ENCODE results near the gene XCR1.
"Not testable (repeated sequence)": the region's sequence is repeated elsewhere in the genome, so short reads cannot be mapped to it uniquely, and the experiment has no call there.

The XCR1 gene

GRCh38 chr3:46001178-46001577 lies 26.1 kb downstream of the XCR1 start:
- no peak for DNase-seq

DNA sequence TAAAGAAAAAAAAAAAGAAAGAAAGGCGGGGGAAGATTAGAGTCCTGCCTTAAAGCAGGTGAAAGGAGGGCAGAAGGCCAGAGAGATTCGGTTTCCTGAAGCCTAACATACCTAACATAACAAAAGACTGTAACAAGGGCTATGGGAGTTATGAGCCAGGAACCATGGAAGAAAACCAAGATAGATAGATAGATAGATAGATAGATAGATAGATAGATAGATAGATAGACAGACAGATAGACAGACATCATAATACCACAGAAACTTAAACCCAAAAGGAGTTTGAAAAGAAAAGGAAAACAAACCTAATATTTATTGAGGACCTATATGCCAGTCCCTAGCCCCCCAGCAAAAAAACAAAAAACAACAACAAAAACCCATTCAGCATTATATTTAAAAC lies 29.3 kb downstream of the XCR1 start:
- DNase-seq = no peak

DNA sequence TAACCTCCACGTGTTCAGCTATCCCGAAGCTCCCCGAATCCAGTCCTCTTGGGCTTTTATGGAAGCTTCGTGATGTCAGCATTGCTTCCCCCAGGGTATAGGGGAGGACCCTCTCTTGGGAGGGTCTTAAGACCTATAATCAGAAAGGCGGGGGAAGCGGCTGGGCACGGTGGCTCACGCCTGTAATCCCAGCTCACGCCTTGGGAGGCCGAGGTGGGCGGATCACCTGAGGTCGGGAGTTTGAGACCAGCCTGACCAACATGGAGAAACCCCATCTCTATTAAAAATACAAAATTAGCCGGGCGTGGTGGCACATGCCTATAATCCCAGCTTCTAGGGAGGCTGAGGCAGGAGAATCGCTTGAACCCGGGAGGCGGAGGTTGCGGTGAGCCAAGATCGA lies 29.8 kb downstream of the XCR1 start:
- DNase-seq = not testable (repeated sequence)

DNA sequence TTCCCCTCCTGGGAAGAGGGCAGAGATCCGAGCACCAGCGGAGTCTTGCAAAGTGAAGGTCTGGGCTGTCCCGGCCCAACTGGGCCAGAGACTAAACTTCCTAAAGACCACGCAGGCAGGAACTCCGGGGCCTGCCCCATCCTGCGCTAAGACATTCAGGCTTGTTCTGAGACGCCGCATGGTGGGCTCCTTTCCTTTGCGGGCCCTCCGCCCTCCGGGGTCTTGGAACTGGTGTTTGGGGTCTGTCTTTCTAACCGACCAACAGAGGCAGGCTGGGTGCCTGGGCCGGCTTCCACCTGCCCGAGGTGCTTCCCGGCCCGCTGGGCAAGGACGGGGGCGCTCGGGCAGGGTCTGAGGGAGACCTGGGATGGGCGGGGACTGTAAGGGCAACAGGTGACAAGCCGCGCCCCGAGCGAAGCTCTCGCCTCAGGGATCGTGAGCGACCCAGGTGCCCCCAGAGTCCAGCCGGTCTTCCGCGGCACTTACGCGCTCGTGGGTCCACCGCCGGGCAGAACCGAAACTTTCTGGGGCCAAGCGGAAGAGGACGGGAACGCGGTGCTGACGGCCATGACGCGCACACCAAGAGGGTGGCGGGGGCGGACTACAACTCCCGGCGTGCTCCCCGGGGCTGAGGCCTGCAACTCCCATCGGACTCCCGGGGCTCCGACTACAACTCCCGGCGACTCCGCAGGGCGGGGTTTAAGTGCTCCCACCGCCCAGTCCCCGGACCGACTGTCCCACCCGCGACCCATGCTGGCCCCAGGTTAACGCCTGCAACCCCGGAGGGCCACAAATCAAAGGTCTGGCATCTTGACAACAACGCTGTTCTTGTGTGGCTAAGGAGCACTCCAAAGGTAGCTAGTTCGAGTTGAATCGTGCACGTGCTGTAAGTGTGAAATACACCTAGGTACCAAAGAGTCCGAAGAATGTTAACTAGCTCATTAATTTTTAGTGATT lies 31.8 kb downstream of the XCR1 start, which contains the start of gene FYCO1:
FYCO1 (minus strand) TSS at position 589 of the 957 bp plus-strand sequence. CDS start 10,914 bp downstream, outside the sequence.
- peak; percentile 67 for DNase-seq

- no peak for DNase-seq
Measured at GRCh38 chr3:45994419-45995235, 32.7 kb downstream of the XCR1 start.

GRCh38 chr3:45993421-45994027 lies 33.8 kb downstream of the XCR1 start:
- DNase-seq = no peak

DNA sequence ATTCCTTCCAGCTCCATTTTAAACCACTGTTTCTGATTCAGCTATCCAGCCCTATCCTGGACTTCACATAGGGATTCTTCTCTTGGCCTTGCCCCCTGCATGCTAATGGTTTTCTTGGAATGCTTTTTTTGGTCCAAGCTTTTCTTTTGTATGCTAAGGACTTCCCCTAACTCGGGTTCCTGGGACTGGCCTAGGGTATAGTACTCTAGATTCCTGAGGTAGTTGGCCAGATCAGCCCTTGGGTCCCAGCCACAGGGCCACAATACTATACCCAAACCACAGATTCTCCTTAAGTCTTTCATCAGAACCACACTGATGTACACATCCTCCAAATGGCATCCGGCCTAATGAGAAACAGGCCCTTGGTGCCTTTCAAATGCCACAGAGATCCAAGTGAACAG lies 34.5 kb downstream of the XCR1 start:
- DNase-seq = no peak

DNA sequence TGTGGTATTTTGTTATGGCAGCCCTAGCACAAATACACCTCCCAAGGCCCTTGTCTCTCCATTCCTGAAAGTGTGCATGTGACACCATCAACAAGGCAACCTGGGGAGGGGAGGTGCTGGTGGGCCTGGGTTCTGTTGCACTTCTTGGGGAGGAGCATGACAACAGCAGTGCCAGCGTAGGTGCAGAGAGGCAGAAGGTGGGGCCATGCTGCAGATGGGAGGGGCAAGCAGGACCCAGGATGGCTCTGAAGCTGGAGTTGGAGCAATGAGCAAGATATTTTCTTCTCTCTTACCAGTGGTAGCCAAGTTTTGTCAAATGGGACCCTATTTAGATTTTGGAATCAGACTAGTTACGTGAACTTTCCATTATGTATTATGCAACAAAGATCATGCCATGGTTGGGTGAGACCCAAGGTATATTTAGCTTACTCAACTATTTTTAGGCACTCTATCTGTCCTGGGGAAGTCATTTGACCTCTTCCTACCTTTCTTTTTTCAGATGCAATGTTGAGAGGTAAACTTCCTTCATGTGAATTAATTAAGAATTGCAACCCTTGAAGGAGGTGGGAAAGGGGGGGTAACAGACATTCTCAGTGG lies 35.1 kb downstream of the XCR1 start:
- DNase-seq = no peak

DNA sequence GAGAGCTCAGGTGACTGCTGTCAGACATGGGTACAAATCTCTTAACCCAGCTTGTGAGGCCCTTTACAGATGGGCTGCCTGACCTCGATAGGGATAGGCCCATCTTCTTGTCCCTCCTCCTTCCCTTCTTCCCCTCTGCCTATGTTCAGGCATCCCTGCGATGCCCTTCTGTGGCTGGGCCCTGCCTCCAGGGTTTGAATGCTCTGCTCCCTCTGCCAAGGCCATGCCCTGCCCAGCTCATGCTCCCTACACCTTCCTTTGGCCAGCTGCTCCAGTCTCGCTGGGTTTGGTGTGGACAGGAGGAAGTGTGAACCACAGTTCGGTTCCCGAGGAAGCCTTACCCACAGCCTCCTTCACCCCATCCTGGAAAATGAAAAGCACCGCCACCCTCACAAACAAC lies 35.9 kb downstream of the XCR1 start:
- DNase-seq = no peak

DNA sequence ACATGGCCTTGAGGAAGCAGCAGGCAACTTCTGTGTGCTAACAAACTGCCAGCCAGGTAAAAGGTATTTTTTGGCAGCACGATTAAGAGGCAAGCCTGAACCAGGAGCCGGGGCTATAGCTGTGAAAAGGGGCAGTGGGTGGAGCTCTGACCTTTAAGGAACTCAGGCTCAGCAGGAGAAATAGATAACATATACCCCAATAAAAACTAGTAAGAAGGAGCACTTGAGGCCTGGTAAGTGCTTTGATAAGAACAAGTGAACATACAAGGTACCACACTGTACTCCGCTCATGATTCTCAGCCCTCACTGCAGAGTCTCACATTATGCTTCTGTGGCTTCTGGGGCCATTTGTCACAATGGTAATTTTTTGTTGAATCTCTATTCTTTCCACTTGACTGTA lies 37.1 kb downstream of the XCR1 start:
- DNase-seq = no peak

- no peak for DNase-seq
Measured at GRCh38 chr3:45988804-45989203, 38.5 kb downstream of the XCR1 start.

DNA sequence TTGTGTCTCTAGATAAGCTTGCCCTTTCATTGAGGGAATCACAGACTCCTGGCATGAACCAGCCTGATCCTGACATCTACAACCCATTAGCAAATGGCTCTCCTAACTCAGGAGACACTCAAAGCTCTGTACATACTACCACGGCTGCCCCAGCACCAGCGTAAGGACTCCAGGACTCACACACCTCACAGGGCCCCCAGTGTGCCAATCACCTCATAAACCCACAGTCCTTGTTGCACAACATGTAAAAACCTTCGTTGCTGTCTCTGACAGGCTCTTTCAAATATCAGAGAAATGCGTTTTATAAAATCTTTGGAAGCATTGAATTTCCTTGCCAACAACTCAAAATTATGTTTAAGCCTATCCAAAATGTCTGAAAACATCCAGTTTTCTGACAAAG lies 38.9 kb downstream of the XCR1 start:
- no peak for DNase-seq

- no peak for DNase-seq
Measured at GRCh38 chr3:45987368-45988291, 39.7 kb downstream of the XCR1 start.

- peak; percentile 86 for DNase-seq
Measured at GRCh38 chr3:45986303-45986982, 40.8 kb downstream of the XCR1 start.

DNA sequence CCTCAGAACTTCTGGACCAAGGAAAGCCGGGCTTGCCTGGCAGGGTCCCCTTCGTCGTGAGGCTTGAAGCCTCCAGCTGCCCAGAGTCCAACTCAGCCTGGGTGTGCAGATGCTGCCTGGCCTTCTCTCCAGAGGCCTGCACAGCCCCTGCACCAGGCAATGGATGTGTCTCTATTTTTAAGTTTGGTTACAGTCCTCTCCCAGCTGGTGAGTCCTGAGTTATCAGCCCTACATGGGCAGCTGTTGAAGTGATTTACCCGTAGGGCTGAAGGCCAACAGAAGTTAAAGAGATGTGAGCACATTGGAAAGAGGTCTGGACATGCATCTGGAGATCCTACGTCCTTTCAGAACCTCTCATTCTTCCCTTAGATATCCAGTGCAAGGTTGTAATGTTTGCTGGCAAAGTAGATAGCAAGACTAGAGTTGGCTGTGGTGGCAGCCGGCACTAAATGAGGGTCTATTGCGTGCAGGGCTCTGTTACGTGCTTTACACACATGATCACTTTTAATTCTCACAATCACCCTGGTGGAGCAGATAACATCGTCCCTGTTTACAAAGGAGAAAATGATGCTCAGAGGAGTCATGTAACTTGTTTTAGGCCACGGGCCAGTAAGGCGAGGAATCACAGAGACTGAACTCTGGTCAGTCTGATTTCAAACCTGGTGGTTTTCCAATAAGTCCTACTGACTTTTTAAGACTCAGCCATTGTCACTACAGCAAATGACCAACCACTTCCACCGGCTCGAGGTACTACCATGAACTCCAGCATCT lies 41.6 kb downstream of the XCR1 start:
- no peak for DNase-seq

DNA sequence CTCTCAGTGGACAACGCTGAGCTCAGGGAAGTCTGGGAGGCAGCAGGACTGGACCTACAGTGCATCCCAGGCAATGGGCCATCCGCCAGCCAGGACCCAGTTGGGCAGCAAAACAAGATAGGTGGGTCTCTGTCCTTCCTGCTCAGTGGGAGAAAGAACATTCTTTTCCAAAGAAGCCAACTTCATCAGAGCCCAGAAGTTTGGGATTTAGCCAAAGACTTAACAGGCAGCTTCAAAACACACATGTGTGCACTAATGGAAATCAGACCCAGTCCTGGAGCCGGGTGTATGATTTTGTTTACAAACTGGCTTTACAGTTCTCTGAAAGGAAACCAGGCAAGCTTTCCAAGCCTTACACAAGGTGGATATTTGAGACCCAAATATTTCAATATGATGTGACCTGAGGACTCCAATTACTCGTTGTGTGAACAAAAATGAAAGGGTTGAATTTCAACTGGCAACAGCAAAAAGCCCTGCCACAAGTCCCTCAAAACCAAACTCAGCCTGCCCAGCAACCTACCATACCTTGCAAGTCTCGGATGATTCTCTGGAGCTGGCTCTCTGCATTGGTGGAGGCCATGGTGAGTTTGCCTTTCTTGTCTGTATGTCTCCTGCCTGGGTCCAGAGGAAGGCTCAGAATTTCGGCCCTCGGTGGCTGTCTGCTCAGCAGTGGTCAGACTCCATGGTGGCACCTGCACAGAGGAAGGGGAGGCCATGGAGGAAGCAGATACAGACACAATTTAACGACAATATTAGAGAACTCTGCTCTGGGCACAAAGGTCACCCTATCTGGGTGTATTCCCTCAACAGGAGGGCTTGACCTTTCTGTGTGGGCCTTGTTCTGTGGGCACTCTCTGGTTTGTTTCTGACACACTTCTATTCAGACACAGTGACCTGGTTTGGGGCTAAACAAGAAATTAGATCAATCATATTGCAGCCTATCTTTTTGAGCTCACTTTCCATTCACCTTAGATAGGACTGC lies 42.7 kb downstream of the XCR1 start:
- no peak for DNase-seq

GRCh38 chr3:45983770-45984169 lies 43.5 kb downstream of the XCR1 start:
- DNase-seq = no peak

GRCh38 chr3:45981346-45982074 lies 45.8 kb downstream of the XCR1 start:
- no peak for DNase-seq

All from SHP77 treated with DMSO at 0.1 percent for 48 hours (cell line).